HUDEP-2 (cell line): ENCODE results near the gene SNTG2.

Experiments
- DNase-seq, 76 experiments: peaks; one replicate each; lab custom pipeline; 2025; ENCODE audit not compliant: unreplicated experiment in 76 of 76; lab: John Stamatoyannopoulos, UW

Gene SNTG2

DNA sequence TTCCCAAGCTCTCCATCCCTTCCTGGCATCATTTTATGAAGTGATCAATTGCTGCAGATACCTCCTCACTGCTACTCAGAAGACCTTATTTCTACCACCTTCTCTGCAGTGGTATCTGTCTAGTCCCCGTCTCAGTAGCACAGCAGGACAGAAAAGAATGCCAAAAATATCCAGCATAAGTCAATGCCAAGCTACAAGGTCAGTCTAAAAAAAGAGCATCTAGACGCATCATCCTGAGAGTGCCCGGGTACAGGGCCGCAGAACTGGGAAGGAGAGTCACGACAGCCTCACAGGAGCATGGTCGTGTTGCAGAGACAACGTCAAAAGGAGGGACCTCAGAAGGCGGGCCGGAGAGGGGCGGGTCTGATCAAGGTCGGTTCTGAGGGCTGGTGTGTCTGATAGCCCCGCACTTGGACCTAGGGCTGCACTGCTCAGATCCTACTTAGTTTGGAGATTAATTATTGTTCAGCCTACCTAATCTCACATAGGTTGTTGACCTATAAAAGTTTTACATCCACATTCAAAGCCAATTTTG is 24.3 kb upstream of the SNTG2 start:
- DNase-seq, result no peak

GRCh38 chr2:926896-927295 is 23.8 kb upstream of the SNTG2 start:
- no peak for DNase-seq

DNA sequence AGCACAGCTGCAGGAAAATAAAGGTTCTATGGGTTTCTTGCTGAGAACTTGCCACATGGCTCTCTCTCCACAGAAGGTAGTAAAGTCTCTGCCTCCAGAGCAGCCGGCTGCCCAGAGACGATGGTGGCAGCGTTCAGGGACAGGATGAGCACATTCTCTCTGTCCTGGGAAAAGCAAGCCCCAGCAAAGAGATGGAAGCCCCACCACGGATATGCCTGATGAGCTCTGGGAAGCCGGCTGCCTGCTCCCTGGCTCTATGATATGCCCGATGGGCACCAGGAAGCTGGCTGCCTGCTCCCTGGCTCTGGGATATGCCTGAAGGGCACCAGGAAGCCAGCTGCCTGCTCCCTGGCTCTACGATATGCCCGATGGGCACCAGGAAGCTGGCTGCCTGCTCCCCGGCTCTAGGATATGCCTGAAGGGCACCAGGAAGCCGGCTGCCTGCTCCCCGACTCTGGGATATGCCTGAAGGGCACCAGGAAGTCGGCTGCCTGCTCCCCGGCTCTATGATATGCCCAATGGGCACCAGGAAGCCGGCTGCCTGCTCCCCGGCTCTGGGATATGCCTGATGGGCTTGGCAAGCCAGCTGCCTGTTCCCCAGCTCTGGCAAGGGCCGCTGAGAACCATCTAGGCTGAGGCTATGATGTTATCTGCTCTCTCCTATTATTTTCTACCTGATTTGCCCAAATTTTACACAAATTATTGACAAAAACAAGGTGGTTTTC is 21.5 kb upstream of the SNTG2 start:
- DNase-seq, result no peak

- no peak for DNase-seq
Observed at GRCh38 chr2:929925-930324, 20.7 kb upstream of the SNTG2 start.

GRCh38 chr2:930935-931334 is 19.7 kb upstream of the SNTG2 start:
- DNase-seq, result no peak

GRCh38 chr2:932320-933115 is 18.1 kb upstream of the SNTG2 start:
- DNase-seq, result no peak

- DNase-seq, result no peak
Observed at GRCh38 chr2:933734-934295, 16.8 kb upstream of the SNTG2 start.

GRCh38 chr2:937530-937929 is 13.1 kb upstream of the SNTG2 start:
- DNase-seq, result no peak

DNA sequence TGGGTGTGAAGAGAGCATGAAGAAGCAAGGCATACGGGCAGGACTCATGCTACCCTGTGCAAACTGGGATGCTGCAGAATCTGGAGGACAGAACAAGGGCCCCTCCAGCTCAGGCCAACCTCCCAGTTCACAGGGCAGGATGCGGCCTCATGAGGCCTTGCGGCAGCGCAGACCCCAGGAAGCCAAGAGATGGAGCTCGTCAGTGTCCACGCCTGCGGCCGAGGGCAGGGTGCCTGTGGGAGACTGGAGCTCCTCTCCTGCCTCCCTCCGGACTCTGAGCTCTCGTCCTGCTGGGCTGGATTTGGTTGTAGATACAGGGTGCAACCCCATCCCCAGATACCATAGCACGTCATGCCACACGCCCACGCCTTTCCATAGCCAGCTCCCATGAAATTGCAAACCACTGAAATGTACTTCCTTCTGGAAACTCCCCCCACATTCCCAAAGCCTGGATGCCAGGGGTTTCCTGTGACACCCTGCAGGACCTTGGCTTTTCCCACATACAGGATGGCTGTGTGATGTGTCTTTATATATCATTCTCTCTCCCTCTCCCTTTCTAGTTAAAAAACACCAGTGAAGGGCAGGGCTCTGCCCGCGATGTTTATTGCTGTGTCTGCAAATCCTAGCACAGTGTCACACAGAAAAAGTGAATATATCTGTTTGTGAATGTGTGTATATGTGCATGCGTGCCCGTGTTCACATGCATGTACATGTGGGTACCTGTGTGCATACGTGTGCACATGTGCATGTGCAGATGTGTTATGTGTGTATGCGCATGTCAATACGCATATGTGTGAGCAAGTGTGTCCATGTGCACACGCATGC is 12.3 kb upstream of the SNTG2 start:
- DNase-seq, result no peak

GRCh38 chr2:939936-940601 is 10.6 kb upstream of the SNTG2 start:
- DNase-seq, result no peak

DNA sequence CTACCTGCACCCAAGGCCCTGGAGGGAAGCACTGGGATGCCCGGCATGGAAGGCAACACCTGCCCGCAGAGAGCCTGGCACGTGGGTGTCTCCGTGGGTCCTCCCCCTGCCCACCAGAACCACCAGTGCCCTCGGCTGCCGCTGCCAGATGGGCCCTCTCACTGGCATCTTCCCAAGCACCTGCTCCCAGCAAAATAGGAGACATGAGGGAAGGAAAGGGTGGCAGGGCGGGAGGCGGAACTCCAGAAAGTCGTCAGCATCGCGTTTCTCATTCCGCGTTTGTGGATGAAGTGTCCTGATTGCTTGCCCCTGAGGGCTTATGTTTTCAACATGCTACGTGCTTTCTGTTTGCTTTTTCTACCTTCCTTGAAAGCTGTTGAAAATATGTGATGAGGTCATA is 8.8 kb upstream of the SNTG2 start:
- no peak for DNase-seq

DNA sequence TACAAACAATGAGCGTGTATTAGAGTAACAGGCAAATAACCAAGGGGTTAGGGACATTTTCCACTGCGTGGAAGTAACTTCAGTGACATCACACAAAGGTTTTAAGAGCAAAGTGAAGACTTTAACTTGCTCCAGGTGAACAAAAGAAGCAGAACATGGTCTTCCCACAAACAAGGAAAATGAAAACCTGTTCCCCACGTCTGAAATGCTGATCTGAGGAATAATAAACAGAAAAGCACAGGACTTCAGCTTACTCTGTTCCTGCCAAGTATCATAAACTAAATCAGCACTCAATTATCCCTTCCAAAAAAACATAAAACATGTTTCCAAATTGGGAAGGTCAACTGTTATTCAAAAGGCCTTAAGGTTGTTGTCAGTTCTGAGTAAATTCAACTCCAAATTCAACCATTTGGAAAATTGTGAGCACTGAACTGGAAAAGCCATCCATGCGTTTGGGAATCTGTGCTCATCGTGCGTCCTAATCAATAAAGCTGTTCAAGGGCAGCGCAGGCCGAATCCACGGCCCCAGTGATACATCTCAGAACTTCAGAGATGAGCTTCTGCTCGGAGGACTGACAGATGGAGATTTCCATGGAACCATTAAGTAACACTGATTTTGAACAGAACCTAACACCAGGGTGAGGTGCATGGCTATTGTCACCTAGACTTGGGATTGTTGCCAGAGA is 7.7 kb upstream of the SNTG2 start:
- DNase-seq, result no peak

GRCh38 chr2:943461-943797 is 7.2 kb upstream of the SNTG2 start:
- no peak for DNase-seq

DNA sequence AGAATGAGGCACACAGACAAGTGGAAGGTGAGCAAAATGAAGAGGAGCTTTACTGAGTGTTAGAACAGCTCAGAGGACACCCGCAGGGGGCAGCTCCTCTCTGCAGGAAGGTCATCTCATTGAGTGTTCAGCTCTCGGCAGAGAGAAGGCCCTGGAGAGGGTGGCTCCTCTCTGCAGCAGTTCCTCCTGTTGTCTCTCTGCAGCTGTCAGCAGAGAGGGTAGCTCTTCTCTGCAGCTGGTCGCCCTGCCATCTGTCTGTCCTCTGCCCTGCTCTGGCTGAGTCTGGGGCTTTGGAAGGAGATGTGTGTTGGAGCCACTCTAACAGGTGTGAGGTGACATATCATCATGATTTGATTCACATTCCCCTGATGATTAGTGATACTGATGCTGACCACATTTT is 6.8 kb upstream of the SNTG2 start:
- DNase-seq, result no peak

DNA sequence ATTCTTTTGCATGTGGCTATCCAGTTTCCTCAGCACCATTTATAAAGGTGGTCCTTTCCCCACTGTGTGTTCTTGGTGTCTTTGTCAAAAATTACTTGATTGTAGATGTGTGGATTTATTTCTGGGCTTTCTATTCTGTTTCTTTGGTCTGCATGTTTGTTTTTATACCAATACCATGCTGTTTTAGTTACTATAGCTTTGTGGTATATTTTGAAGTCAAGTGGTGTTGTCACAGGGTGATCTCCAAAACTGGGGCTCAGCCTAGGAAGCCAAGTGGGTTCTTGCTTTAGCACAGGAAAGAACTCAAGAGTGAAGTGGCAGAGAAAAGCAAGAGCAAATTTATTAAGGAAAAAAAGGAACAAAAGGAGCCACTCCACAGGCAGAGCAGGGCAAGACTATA is 6.0 kb upstream of the SNTG2 start:
- DNase-seq, result no peak

GRCh38 chr2:945104-945503 is 5.5 kb upstream of the SNTG2 start:
- no peak for DNase-seq

- DNase-seq, result no peak
Observed at GRCh38 chr2:946073-946948, 4.3 kb upstream of the SNTG2 start.

DNA sequence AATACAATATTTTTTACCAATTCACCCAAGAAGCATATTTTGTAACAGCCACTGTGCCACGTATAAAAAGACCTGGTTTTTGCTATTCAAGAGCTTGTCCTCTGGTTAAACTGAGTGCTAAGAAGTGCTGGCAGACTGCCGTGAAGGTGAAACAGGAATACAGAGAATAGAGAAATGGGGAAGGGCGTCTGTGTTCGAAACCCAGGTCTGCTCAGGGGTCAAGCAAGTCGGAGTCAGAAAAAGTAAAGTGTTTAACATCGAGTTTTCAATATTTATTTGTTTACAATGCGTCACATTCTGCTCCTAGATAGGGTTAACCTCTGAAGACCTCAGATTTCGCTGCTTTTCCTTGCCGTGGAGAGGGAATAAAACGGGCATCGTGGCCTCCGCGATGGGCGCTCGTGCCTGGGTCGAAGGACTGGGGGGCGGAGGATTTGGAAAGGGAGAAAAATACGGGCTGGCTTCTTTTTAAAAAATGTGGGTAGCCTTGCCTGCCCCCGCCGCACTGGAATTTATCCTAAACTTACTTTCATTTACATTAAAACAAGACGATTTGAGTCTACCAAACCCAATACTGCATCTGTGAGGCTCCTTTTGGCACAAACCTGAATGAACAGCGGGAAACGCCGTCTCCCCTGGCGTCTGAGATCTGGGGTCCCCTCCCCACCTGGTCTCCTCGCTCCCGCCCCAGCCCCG is 1.1 kb upstream of the SNTG2 start:
- DNase-seq, result no peak
